Measurements from ENCODE around the gene TMEM184C. TPM values are rescaled to one million over a fixed set of nuclear protein-coding genes. Genes with fewer than 3 reads are reported as not detected.

TMEM184C gene
- polyA plus RNA-seq, 3 donors from 2014 or later, result 12.8 to 31.5 (median 21.6) TPM

DNA sequence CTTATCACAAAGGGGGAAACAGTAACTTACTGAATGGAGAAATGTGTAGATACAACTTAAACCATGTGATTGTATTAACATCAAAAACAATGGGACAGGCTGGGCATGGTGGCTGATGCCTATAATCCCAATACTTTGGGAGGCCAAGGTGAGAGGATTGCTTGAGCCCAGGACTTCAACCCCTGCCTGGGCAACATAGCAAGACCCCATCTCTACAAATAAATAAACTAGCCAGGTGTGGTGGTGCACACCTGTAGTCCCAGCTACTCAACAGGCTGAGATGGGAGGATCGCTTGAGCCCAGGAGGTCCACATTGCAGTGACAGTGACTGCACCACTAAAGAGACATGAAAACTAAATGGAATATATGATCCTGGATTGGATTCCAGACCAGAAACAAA lies 26.4 kb downstream of the TMEM184C start:
- H3K27ac Mint-ChIP-seq, result no peak overlapping the region
- H3K4me3 Mint-ChIP-seq, result no peak overlapping the region
- no peaks in the 10 kb centered on the region for H3K27me3 Mint-ChIP-seq (ENCODE audit: low read depth in 3 of 3)
- no peak for DNase-seq
- no peaks in the 10 kb centered on the region for H3K9me3 Mint-ChIP-seq
- H3K4me1 Mint-ChIP-seq, result peaks cover 21 to 53% of the 10 kb centered on the region in 2 donors
- H3K36me3 Mint-ChIP-seq, result peaks cover 20 to 37% (median 26%) of the 10 kb centered on the region in 3 donors

- Mint-ChIP-seq H3K4me3 (no peak overlapping the region), H3K9me3 (no peaks in the 10 kb centered on the region), H3K27ac (no peak overlapping the region), H3K27me3 (ENCODE audit: low read depth in 3 of 3) (no peaks in the 10 kb centered on the region), H3K4me1 (peaks cover 20 to 53% of the 10 kb centered on the region in 2 donors), H3K36me3 (peaks cover 20 to 40% (median 32%) of the 10 kb centered on the region in 3 donors)
- no peak for DNase-seq
These were observed 27.3 kb downstream of the TMEM184C start for GRCh38 chr4:147644471-147644870.

DNA sequence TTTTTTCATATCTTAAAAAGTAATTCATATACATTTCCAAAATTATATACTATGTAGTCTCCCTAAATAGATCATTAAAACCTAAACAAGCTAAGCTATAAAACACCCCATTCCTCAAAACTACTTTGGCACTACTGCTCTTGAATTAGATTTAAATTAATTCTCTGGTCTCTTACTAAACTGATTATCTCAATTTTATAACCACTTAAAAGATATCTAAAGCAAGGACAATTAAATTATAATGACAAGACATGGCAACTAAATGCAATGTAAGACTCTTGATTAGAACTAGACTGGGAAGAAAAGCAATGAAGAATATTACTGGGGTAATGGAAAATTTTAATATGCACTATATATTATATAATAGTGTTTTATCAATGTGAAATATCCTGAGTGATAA lies 27.9 kb downstream of the TMEM184C start:
- Mint-ChIP-seq H3K27me3 (ENCODE audit: low read depth in 3 of 3) (no peaks in the 10 kb centered on the region), H3K4me1 (peaks cover 21 to 53% of the 10 kb centered on the region in 2 donors), H3K36me3 (peaks cover 24 to 38% (median 36%) of the 10 kb centered on the region in 3 donors), H3K4me3 (no peak overlapping the region), H3K9me3 (no peaks in the 10 kb centered on the region), H3K27ac (no peak overlapping the region)
- no peak for DNase-seq

- Mint-ChIP-seq H3K4me3 (no peak overlapping the region), H3K27ac (peak overlapping the region in 5 of 6 donors; percentile 6 to 72 (median 32)), H3K36me3 (peaks cover 17 to 28% (median 19%) of the 10 kb centered on the region in 3 donors), H3K4me1 (peaks cover 23 to 62% of the 10 kb centered on the region in 2 donors), H3K9me3 (no peaks in the 10 kb centered on the region), H3K27me3 (ENCODE audit: low read depth in 3 of 3) (peaks cover 0 to 2% (median 0%) of the 10 kb centered on the region in 3 donors)
- no peak for DNase-seq
These were observed 31.5 kb downstream of the TMEM184C start for GRCh38 chr4:147648656-147649055.

- Mint-ChIP-seq H3K27me3 (ENCODE audit: low read depth in 3 of 3) (peaks cover 0 to 2% (median 0%) of the 10 kb centered on the region in 3 donors), H3K9me3 (no peaks in the 10 kb centered on the region), H3K27ac (peak overlapping the region in 1 of 6 donors; percentile 70), H3K4me1 (peaks cover 17 to 47% of the 10 kb centered on the region in 2 donors), H3K4me3 (no peak overlapping the region), H3K36me3 (peaks cover 22 to 44% (median 25%) of the 10 kb centered on the region in 3 donors)
- no peak for DNase-seq
These were observed 34.4 kb downstream of the TMEM184C start for GRCh38 chr4:147651563-147651962.

DNA sequence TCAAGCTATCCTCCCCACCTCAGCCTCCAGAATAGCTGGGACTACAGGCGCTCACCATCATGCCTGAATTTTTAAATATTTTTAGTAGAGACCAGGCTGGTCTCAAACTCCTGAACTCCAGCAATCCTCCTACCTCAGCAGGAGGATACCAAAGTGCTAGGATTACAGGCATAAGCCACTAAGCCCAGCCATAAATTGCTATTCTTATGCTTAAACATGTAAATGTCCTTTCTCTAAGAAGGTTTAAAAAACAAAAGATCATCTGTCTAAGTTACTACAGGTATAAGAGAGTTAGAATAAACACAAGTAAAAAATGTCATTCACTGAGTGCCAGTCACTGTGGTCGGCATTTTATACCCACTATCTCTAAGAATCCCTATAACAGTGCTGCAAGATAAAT lies 38.4 kb downstream of the TMEM184C start:
- DNase-seq, result no peak
- Mint-ChIP-seq H3K36me3 (peaks cover 15 to 32% (median 16%) of the 10 kb centered on the region in 3 donors), H3K4me1 (peaks cover 2 to 17% of the 10 kb centered on the region in 2 donors), H3K9me3 (no peaks in the 10 kb centered on the region), H3K27me3 (ENCODE audit: low read depth in 3 of 3) (no peaks in the 10 kb centered on the region), H3K4me3 (no peak overlapping the region), H3K27ac (no peak overlapping the region)

DNA sequence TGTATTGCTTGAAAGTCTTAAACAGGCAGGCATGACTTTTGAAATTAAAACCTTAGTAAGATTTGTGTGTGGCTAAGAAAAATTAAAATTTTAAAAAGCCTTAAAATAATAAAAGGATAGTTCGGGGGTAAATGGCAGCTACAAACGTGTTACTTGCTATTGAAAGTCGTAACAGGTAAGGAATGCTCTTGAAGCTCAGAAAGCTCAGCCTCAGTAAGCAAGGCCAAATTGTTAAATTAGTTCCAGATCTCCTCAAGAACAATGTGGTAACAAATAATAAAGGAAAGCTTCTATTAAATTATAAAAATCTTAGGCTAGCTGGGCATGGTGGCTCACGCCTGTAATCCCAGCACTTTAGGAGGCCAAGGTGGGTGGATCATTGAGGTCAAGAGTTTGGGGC lies 41.3 kb downstream of the TMEM184C start:
- no peak overlapping the region for H3K4me3 Mint-ChIP-seq
- no peak overlapping the region for H3K27ac Mint-ChIP-seq
- H3K36me3 Mint-ChIP-seq, result peaks cover 15 to 35% (median 16%) of the 10 kb centered on the region in 3 donors
- no peaks in the 10 kb centered on the region for H3K9me3 Mint-ChIP-seq
- DNase-seq, result no peak
- H3K4me1 Mint-ChIP-seq, result no peaks in the 10 kb centered on the region
- no peaks in the 10 kb centered on the region for H3K27me3 Mint-ChIP-seq (ENCODE audit: low read depth in 3 of 3)

GRCh38 chr4:147674073-147674472 lies 56.9 kb downstream of the TMEM184C start:
- no peaks in the 10 kb centered on the region for H3K27me3 Mint-ChIP-seq (ENCODE audit: low read depth in 3 of 3)
- H3K9me3 Mint-ChIP-seq, result no peaks in the 10 kb centered on the region
- peaks cover 11 to 24% (median 22%) of the 10 kb centered on the region in 3 donors for H3K36me3 Mint-ChIP-seq
- no peak overlapping the region for H3K4me3 Mint-ChIP-seq
- no peak overlapping the region for H3K27ac Mint-ChIP-seq
- no peak for DNase-seq
- H3K4me1 Mint-ChIP-seq, result no peaks in the 10 kb centered on the region

DNA sequence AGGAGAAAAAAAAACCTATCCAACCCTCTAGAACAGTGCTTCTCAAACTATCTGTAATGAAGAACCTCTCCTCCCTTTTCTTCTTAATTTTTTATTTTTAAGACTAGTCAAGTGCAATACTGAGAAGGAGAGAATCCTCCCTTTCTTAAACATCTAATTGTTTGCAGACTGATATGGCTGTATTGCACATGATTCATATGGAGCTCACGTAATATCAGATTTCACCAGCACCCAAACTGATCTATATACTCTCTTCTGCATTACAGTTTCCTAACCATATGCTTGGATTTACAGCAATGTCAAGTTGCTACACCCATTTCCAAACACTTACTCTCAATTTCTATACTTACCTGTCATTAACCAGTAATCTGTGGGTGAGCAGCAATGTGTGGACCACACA lies 57.3 kb downstream of the TMEM184C start:
- H3K36me3 Mint-ChIP-seq, result peaks cover 11 to 25% (median 22%) of the 10 kb centered on the region in 3 donors
- no peaks in the 10 kb centered on the region for H3K9me3 Mint-ChIP-seq
- H3K27ac Mint-ChIP-seq, result no peak overlapping the region
- no peak for DNase-seq
- no peaks in the 10 kb centered on the region for H3K4me1 Mint-ChIP-seq
- no peaks in the 10 kb centered on the region for H3K27me3 Mint-ChIP-seq (ENCODE audit: low read depth in 3 of 3)
- no peak overlapping the region for H3K4me3 Mint-ChIP-seq

GRCh38 chr4:147678106-147678505 lies 60.9 kb downstream of the TMEM184C start:
- Mint-ChIP-seq H3K9me3 (no peaks in the 10 kb centered on the region), H3K4me1 (peaks cover 17 to 31% of the 10 kb centered on the region in 2 donors), H3K27me3 (ENCODE audit: low read depth in 3 of 3) (peaks cover 0 to 2% (median 0%) of the 10 kb centered on the region in 3 donors), H3K36me3 (peaks cover 4 to 15% (median 12%) of the 10 kb centered on the region in 3 donors), H3K27ac (no peak overlapping the region), H3K4me3 (no peak overlapping the region)
- DNase-seq, result no peak

DNA sequence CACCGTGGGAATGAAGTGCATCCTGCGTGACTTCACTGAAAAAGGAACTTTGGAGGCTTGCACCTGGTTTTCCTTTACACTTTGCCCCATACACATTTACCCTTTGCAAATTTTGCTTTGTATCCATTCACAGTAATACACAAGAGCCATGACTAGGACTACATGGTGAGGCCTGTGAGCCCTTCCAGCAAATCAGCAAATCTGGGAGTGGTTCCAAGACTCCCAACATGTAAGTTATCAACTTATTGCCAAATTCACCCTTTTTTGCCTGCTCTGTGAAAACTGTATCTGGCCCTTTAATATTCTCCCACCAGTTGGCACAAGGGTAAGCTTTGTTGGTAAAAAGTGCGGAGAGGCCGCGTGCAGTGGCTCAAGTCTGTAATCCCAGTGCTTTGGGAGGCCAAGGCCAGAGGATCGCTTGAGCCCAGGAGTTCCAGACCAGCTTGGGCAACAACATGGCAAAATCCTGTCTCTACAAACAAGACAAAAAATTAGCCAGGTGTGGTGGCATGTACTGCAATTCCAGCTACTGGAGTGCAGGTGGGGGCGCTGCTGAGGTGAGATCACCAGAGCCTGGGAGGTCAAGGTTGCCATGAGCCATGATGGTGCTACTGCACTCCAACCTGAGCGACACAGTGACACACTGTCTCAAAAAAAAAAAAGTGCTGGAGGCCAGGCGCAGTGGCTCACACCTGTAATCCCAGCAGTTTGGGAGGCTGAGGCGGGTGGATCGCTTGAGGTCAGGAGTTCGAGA lies 61.8 kb downstream of the TMEM184C start:
- DNase-seq, result no peak
- no peak overlapping the region for H3K27ac Mint-ChIP-seq
- H3K27me3 Mint-ChIP-seq (ENCODE audit: low read depth in 3 of 3), result peaks cover under 1 to 7% (median 3%) of the 10 kb centered on the region in 3 donors
- peaks cover 21 to 40% of the 10 kb centered on the region in 2 donors for H3K4me1 Mint-ChIP-seq
- H3K36me3 Mint-ChIP-seq, result peaks cover 4 to 15% (median 12%) of the 10 kb centered on the region in 3 donors
- no peaks in the 10 kb centered on the region for H3K9me3 Mint-ChIP-seq
- no peak overlapping the region for H3K4me3 Mint-ChIP-seq

DNA sequence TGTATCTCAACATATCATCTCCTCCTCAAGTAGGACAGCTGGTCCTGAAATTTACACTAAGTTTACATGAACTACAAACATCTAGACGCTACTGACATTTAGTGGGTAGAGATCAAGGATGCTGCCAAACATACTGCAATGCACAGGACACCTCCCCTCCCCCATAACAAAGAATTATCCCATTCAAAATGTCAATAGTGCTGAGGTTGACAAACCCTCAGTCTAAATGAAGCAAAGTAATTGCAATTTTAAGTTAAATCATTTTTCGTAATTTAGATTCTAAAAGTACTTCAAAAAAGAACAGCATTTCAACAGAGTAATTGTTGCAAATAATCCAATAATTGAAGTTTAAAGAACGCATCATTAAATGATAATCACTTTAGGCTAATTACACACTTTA lies 65.6 kb downstream of the TMEM184C start:
- Mint-ChIP-seq H3K4me3 (peak overlapping the region; percentile 92 to 97 (median 96)), H3K27me3 (ENCODE audit: low read depth in 3 of 3) (peaks cover 3 to 20% (median 8%) of the 10 kb centered on the region in 3 donors), H3K36me3 (peaks cover 4 to 13% (median 12%) of the 10 kb centered on the region in 3 donors), H3K9me3 (no peaks in the 10 kb centered on the region), H3K4me1 (peaks cover 28 to 50% of the 10 kb centered on the region in 2 donors), H3K27ac (peak overlapping the region; percentile 95 to 99 (median 98))
- no peak for DNase-seq

- Mint-ChIP-seq H3K27me3 (ENCODE audit: low read depth in 3 of 3) (peaks cover 3 to 20% (median 8%) of the 10 kb centered on the region in 3 donors), H3K27ac (peak overlapping the region; percentile 95 to 99 (median 98)), H3K36me3 (peaks cover 4 to 9% (median 9%) of the 10 kb centered on the region in 3 donors), H3K9me3 (no peaks in the 10 kb centered on the region), H3K4me1 (peaks cover 28 to 50% of the 10 kb centered on the region in 2 donors), H3K4me3 (peak overlapping the region; percentile 92 to 97 (median 96))
- DNase-seq, result peak; percentile 15 to 21 (median 18)
These were observed 66.0 kb downstream of the TMEM184C start for GRCh38 chr4:147683188-147683591.

Measured in immature natural killer cell (primary cell).